ENCODE results near the gene FCGR3A. TPM values are rescaled to one million over a fixed set of nuclear protein-coding genes. Genes with fewer than 3 reads are reported as not detected.
"Not testable (repeated sequence)": the region's sequence is repeated elsewhere in the genome, so short reads cannot be mapped to it uniquely, and the experiment has no call there.

Gene FCGR3A
- total and polyA plus RNA-seq, 2 experiments from 2014 or later: not detected

GRCh38 chr1:161566602-161566960 is 17.0 kb upstream of the FCGR3A start:
- H3K4me3 ChIP-seq; H3K27ac ChIP-seq; H4K20me1 ChIP-seq (ENCODE audit: insufficient read depth); H3F3A ChIP-seq (ENCODE audit: insufficient read depth); H3K4me1 ChIP-seq (ENCODE audit: insufficient read depth); DNase-seq; H3K9ac ChIP-seq; H3K27me3 ChIP-seq (replicated peaks; ENCODE audit: insufficient read depth); H3K36me3 ChIP-seq (ENCODE audit: low read depth); H3K9me2 ChIP-seq (ENCODE audit: insufficient read depth); H3K9me3 ChIP-seq (ENCODE audit: low read depth); H3K79me2 ChIP-seq (ENCODE audit: insufficient read depth); in situ Hi-C loops (cut with MboI); H3K4me2 ChIP-seq (ENCODE audit: unreplicated experiment): not testable (repeated sequence)
- 70 to 100% methylated on average over 1 to 2 of the region's 3 CpGs for WGBS, 2 experiments (ENCODE audit: low coverage in 1 of 2, low lambda C conversion rate in 2 of 2, missing lambda C conversion rate in 2 of 2)
- peak overlapping the region; percentile 62 for H2AFZ ChIP-seq

GRCh38 chr1:161563522-161563921 is 13.9 kb upstream of the FCGR3A start:
- H2AFZ ChIP-seq; H3K4me2 ChIP-seq (ENCODE audit: unreplicated experiment); in situ Hi-C loops (cut with MboI); H3K4me1 ChIP-seq (ENCODE audit: insufficient read depth); H3K79me2 ChIP-seq (ENCODE audit: insufficient read depth); H3K9ac ChIP-seq; H3F3A ChIP-seq (ENCODE audit: insufficient read depth); H3K9me3 ChIP-seq (ENCODE audit: low read depth); H3K4me3 ChIP-seq; H4K20me1 ChIP-seq (ENCODE audit: insufficient read depth); H3K9me2 ChIP-seq (ENCODE audit: insufficient read depth); H3K27ac ChIP-seq; H3K27me3 ChIP-seq (replicated peaks; ENCODE audit: insufficient read depth); H3K36me3 ChIP-seq (ENCODE audit: low read depth); DNase-seq: not testable (repeated sequence)
- 50 to 60% methylated on average over 1 of the region's 1 CpG for WGBS, 2 experiments (ENCODE audit: low coverage in 1 of 2, low lambda C conversion rate in 2 of 2, missing lambda C conversion rate in 2 of 2)

- H4K20me1 ChIP-seq (ENCODE audit: insufficient read depth); H3K4me1 ChIP-seq (ENCODE audit: insufficient read depth); H3K27ac ChIP-seq; H3K9ac ChIP-seq; H3K4me2 ChIP-seq (ENCODE audit: unreplicated experiment); H2AFZ ChIP-seq; in situ Hi-C loops (cut with MboI); H3K9me3 ChIP-seq (ENCODE audit: low read depth); H3K27me3 ChIP-seq (replicated peaks; ENCODE audit: insufficient read depth); H3K9me2 ChIP-seq (ENCODE audit: insufficient read depth); H3K36me3 ChIP-seq (ENCODE audit: low read depth); H3K4me3 ChIP-seq; H3K79me2 ChIP-seq (ENCODE audit: insufficient read depth); H3F3A ChIP-seq (ENCODE audit: insufficient read depth); DNase-seq: not testable (repeated sequence)
- WGBS, 2 experiments (ENCODE audit: low coverage in 1 of 2, low lambda C conversion rate in 2 of 2, missing lambda C conversion rate in 2 of 2): 27 to 77% methylated on average over 1 to 3 of the region's 3 CpGs
Measured at GRCh38 chr1:161562441-161562840, 12.8 kb upstream of the FCGR3A start.

GRCh38 chr1:161560960-161561715 is 11.5 kb upstream of the FCGR3A start:
- H3K4me2 ChIP-seq (ENCODE audit: unreplicated experiment); H2AFZ ChIP-seq; H3K9ac ChIP-seq; H3F3A ChIP-seq (ENCODE audit: insufficient read depth); H3K36me3 ChIP-seq (ENCODE audit: low read depth); H3K4me3 ChIP-seq; H3K9me3 ChIP-seq (ENCODE audit: low read depth); H3K27me3 ChIP-seq (replicated peaks; ENCODE audit: insufficient read depth); H3K79me2 ChIP-seq (ENCODE audit: insufficient read depth); H3K27ac ChIP-seq; H3K4me1 ChIP-seq (ENCODE audit: insufficient read depth); H4K20me1 ChIP-seq (ENCODE audit: insufficient read depth); in situ Hi-C loops (cut with MboI); H3K9me2 ChIP-seq (ENCODE audit: insufficient read depth): not testable (repeated sequence)
- peak; percentile 11 for DNase-seq
- 56 to 57% methylated on average over 4 of the region's 4 CpGs for WGBS, 2 experiments (ENCODE audit: low coverage in 1 of 2, low lambda C conversion rate in 2 of 2, missing lambda C conversion rate in 2 of 2)

GRCh38 chr1:161557506-161558450 is 8.2 kb upstream of the FCGR3A start:
- H3K79me2 ChIP-seq (ENCODE audit: insufficient read depth); H2AFZ ChIP-seq; DNase-seq; H4K20me1 ChIP-seq (ENCODE audit: insufficient read depth); H3K4me1 ChIP-seq (ENCODE audit: insufficient read depth); H3K4me2 ChIP-seq (ENCODE audit: unreplicated experiment); H3F3A ChIP-seq (ENCODE audit: insufficient read depth); H3K9me2 ChIP-seq (ENCODE audit: insufficient read depth); H3K9me3 ChIP-seq (ENCODE audit: low read depth); H3K27ac ChIP-seq; in situ Hi-C loops (cut with MboI); H3K9ac ChIP-seq; H3K27me3 ChIP-seq (replicated peaks; ENCODE audit: insufficient read depth); H3K36me3 ChIP-seq (ENCODE audit: low read depth); H3K4me3 ChIP-seq: not testable (repeated sequence)
- 47 to 62% methylated on average over 5 of the region's 6 CpGs for WGBS, 2 experiments (ENCODE audit: low coverage in 1 of 2, low lambda C conversion rate in 2 of 2, missing lambda C conversion rate in 2 of 2)

- DNase-seq; H3K36me3 ChIP-seq (ENCODE audit: low read depth); H3K4me1 ChIP-seq (ENCODE audit: insufficient read depth); H3K9me3 ChIP-seq (ENCODE audit: low read depth); H3K27ac ChIP-seq; H2AFZ ChIP-seq; H3K9me2 ChIP-seq (ENCODE audit: insufficient read depth); H3K9ac ChIP-seq; H3F3A ChIP-seq (ENCODE audit: insufficient read depth); H3K79me2 ChIP-seq (ENCODE audit: insufficient read depth); H3K27me3 ChIP-seq (replicated peaks; ENCODE audit: insufficient read depth); H3K4me3 ChIP-seq; H3K4me2 ChIP-seq (ENCODE audit: unreplicated experiment); H4K20me1 ChIP-seq (ENCODE audit: insufficient read depth); in situ Hi-C loops (cut with MboI): not testable (repeated sequence)
- WGBS, 2 experiments (ENCODE audit: low coverage in 1 of 2, low lambda C conversion rate in 2 of 2, missing lambda C conversion rate in 2 of 2): 77 to 96% methylated on average over 1 to 2 of the region's 2 CpGs
Measured at GRCh38 chr1:161556990-161557389, 7.4 kb upstream of the FCGR3A start.

GRCh38 chr1:161556143-161556542 is 6.5 kb upstream of the FCGR3A start:
- H3K4me3 ChIP-seq; H3K36me3 ChIP-seq (ENCODE audit: low read depth); H2AFZ ChIP-seq; H3K4me2 ChIP-seq (ENCODE audit: unreplicated experiment); H3K4me1 ChIP-seq (ENCODE audit: insufficient read depth); H3K27me3 ChIP-seq (replicated peaks; ENCODE audit: insufficient read depth); H3K27ac ChIP-seq; H3K79me2 ChIP-seq (ENCODE audit: insufficient read depth); H3F3A ChIP-seq (ENCODE audit: insufficient read depth); H3K9me3 ChIP-seq (ENCODE audit: low read depth); H3K9me2 ChIP-seq (ENCODE audit: insufficient read depth); H4K20me1 ChIP-seq (ENCODE audit: insufficient read depth); DNase-seq; H3K9ac ChIP-seq; in situ Hi-C loops (cut with MboI): not testable (repeated sequence)
- 44 to 46% methylated on average over 3 of the region's 3 CpGs for WGBS, 2 experiments (ENCODE audit: low coverage in 1 of 2, low lambda C conversion rate in 2 of 2, missing lambda C conversion rate in 2 of 2)
